OCI-LY7 (cell line): Measurements from ENCODE around the gene EYA2. TPM values are rescaled to one million over a fixed set of nuclear protein-coding genes. Genes with fewer than 3 reads are reported as not detected.

ENCODE experiments used
- BruUV-seq: library from RNA; stranded (reverse); fragments of 400-500 nt; replicated peaks from 2 replicates; lab custom pipeline; 2021; lab: Mats Ljungman, UMichigan
- CTCF ChIA-PET: fragments of 300-600 bp; sonication (Branson Sonifier 250); formaldehyde crosslinking; loops from one replicate; lab custom pipeline; 2022; ENCODE audit warnings: antibody characterized with exemption; ENCODE audit not compliant: unreplicated experiment; lab: Charles Lee
- POLR2A ChIA-PET: fragments of 300-600 bp; sonication (Branson Sonifier 250); formaldehyde crosslinking; loops from one replicate; lab custom pipeline; 2022; ENCODE audit warnings: antibody characterized with exemption; lab: Charles Lee
- DNase-seq: peaks from one replicate; pipeline ENCODE4 v3.0.0-alpha.2; 2015; ENCODE audit warnings: low spot score
- H2AFZ ChIP-seq: fragments of 200-600 bp; sonication (generic), shearing (Covaris generic); 2 replicates; pipeline ENCODE4 v1.6.1; 2014; ENCODE audit warnings: mild to moderate bottlenecking, antibody characterized with exemption, low read length, moderate library complexity
- H3K27ac ChIP-seq: fragments of 200-600 bp; sonication (generic); 2 replicates; pipeline ENCODE4 v1.5.1; 2014; ENCODE audit warnings: mixed run types, low read depth, mild to moderate bottlenecking, moderate library complexity, low read length, inconsistent platforms; ENCODE audit not compliant: poor library complexity, severe bottlenecking
- H3K36me3 ChIP-seq: fragments of 200-600 bp; sonication (generic); 2 replicates; pipeline ENCODE4 v1.6.1; 2014; ENCODE audit warnings: mild to moderate bottlenecking, antibody characterized with exemption, low read length, moderate library complexity, mixed read lengths; ENCODE audit not compliant: insufficient read depth
- H3K4me1 ChIP-seq: fragments of 200-600 bp; sonication (generic); 2 replicates; pipeline ENCODE4 v1.5.1; 2014; ENCODE audit warnings: mild to moderate bottlenecking, low read length; ENCODE audit not compliant: insufficient read depth, poor library complexity, severe bottlenecking
- H3K4me2 ChIP-seq: fragments of 200-600 bp; sonication (generic); 2 replicates; pipeline ENCODE4 v1.6.1; 2014; ENCODE audit warnings: mild to moderate bottlenecking, low read length
- H3K4me3 ChIP-seq: fragments of 200-600 bp; sonication (generic); 2 replicates; pipeline ENCODE4 v1.5.1; 2014; ENCODE audit warnings: mild to moderate bottlenecking, low read depth, low read length; ENCODE audit not compliant: poor library complexity, severe bottlenecking
- H3K79me2 ChIP-seq: fragments of 200-600 bp; sonication (generic); 2 replicates; pipeline ENCODE4 v1.6.1; 2016; ENCODE audit warnings: low read depth, mild to moderate bottlenecking, low read length, moderate library complexity, mixed read lengths; ENCODE audit not compliant: insufficient read depth
- H3K9me2 ChIP-seq: fragments of 200-600 bp; sonication (generic); 2 replicates; pipeline ENCODE4 v1.6.1; 2016; ENCODE audit warnings: mild to moderate bottlenecking, low read length, mixed read lengths; ENCODE audit not compliant: insufficient read depth
- H3K9me3 ChIP-seq: fragments of 200-600 bp; sonication (generic); 2 replicates; pipeline ENCODE4 v1.6.1; 2014; ENCODE audit warnings: mild to moderate bottlenecking, mixed run types, low read length, mixed read lengths
- H4K20me1 ChIP-seq: fragments of 200-600 bp; sonication (generic); 2 replicates; pipeline ENCODE4 v1.6.1; 2014; ENCODE audit warnings: mild to moderate bottlenecking, antibody characterized with exemption, low read length, moderate library complexity, mixed read lengths; ENCODE audit not compliant: insufficient read depth
- EZH2phosphoT487 ChIP-seq: fragments of 200-600 bp; sonication (generic); IDR thresholded peaks from 2 replicates; pipeline ENCODE4 v1.6.1; 2018; ENCODE audit warnings: low read depth, borderline replicate concordance, mild to moderate bottlenecking, mixed run types, antibody characterized with exemption, low read length, moderate library complexity, mixed read lengths
- intact Hi-C: fragments of 100-400 bp; cut with micrococcal nuclease; formaldehyde crosslinking; loops from one replicate; pipeline ENCODE4 v1.10.0; 2022; ENCODE audit not compliant: unreplicated experiment
- total RNA-seq, 2 experiments: library from RNA; depleted of rRNA in 1 of 2; stranded (reverse); fragments of >200 nt in 1 of 2; shearing (Covaris generic) in 1 of 2; gene quantifications; 2 replicates each; pipeline ENCODE4 v1.2.3, GENCODE V29; 2014 to 2022
- TF ChIP-seq, protein P1 (sequence below): fragments of 200-600 bp; sonication (generic); conservative IDR thresholded peaks from 2 replicates; pipeline ENCODE4 v1.5.1; 2014; ENCODE audit warnings: mild to moderate bottlenecking, antibody characterized with exemption, low read length, moderate library complexity, mixed read lengths

Gene EYA2
- total RNA-seq, 2 experiments from 2014 or later: not detected

DNA sequence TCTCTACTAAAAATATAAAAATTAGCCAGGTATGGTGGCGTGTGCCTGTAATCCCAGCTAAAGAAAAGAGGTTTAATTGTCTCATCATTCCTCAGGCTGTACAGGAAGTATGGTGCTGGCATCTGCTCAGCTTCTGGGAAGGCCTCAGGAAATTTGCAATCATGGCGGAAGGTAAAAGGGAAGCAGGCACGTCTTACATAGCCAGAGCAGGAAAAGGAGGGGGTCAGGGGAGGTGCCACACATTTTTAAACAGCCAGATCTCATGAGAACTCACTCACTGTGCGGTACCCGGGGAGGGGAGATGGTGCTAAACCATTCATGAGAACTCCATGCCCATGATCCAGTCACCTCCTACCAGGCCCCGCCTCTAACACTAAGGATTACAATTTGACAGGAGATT is 191.7 kb downstream of the EYA2 start:
- no peak overlapping the region for H3K4me2 ChIP-seq
- H3K79me2 ChIP-seq: no peaks in the 10 kb centered on the region
- H3K9me2 ChIP-seq: no peaks in the 10 kb centered on the region
- no TSS peak for BruUV-seq
- H3K27ac ChIP-seq: no peak overlapping the region
- no peaks in the 10 kb centered on the region for H3K36me3 ChIP-seq
- POLR2A ChIA-PET: no interaction called here
- no peaks in the 10 kb centered on the region for H4K20me1 ChIP-seq
- no peaks in the 10 kb centered on the region for H3K4me1 ChIP-seq
- H2AFZ ChIP-seq: no peak overlapping the region
- TF ChIP-seq, protein P1, sequence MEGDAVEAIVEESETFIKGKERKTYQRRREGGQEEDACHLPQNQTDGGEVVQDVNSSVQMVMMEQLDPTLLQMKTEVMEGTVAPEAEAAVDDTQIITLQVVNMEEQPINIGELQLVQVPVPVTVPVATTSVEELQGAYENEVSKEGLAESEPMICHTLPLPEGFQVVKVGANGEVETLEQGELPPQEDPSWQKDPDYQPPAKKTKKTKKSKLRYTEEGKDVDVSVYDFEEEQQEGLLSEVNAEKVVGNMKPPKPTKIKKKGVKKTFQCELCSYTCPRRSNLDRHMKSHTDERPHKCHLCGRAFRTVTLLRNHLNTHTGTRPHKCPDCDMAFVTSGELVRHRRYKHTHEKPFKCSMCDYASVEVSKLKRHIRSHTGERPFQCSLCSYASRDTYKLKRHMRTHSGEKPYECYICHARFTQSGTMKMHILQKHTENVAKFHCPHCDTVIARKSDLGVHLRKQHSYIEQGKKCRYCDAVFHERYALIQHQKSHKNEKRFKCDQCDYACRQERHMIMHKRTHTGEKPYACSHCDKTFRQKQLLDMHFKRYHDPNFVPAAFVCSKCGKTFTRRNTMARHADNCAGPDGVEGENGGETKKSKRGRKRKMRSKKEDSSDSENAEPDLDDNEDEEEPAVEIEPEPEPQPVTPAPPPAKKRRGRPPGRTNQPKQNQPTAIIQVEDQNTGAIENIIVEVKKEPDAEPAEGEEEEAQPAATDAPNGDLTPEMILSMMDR: no peak
- no peak for TF ChIP-seq EZH2phosphoT487
- no peak for DNase-seq
- intact Hi-C loops: no loop called here
- H3K9me3 ChIP-seq: no peaks in the 10 kb centered on the region
- no peak overlapping the region for H3K4me3 ChIP-seq
- CTCF ChIA-PET: no interaction called here

DNA sequence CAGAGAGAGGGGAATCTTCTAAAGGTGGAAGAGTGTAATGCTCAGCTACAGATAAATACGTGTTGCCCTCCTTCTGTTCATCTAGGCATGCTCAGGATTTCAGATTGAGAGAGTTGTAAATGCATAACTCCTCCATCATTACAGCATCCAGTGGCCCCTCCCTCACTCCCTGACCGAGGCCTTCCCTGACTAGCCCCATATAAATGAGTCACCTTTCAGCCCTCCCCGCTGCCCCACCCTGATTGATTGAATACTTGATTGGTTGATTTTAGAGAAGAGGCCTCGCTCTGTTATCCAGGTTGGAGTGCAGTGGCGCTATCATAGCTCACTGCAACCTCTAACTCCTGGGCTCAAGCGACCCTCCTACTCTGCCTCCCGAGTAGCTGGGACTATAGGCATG is 193.7 kb downstream of the EYA2 start:
- DNase-seq: no peak
- no peak overlapping the region for H3K4me3 ChIP-seq
- CTCF ChIA-PET: no interaction called here
- POLR2A ChIA-PET: no interaction called here
- TF ChIP-seq, protein P1: no peak
- no peak for TF ChIP-seq EZH2phosphoT487
- BruUV-seq: no TSS peak
- H4K20me1 ChIP-seq: no peaks in the 10 kb centered on the region
- no peak overlapping the region for H3K4me2 ChIP-seq
- H3K36me3 ChIP-seq: no peaks in the 10 kb centered on the region
- H3K27ac ChIP-seq: no peak overlapping the region
- H3K79me2 ChIP-seq: no peaks in the 10 kb centered on the region
- no peak overlapping the region for H2AFZ ChIP-seq
- H3K4me1 ChIP-seq: no peaks in the 10 kb centered on the region
- H3K9me2 ChIP-seq: no peaks in the 10 kb centered on the region
- intact Hi-C loops: no loop called here
- H3K9me3 ChIP-seq: no peaks in the 10 kb centered on the region

DNA sequence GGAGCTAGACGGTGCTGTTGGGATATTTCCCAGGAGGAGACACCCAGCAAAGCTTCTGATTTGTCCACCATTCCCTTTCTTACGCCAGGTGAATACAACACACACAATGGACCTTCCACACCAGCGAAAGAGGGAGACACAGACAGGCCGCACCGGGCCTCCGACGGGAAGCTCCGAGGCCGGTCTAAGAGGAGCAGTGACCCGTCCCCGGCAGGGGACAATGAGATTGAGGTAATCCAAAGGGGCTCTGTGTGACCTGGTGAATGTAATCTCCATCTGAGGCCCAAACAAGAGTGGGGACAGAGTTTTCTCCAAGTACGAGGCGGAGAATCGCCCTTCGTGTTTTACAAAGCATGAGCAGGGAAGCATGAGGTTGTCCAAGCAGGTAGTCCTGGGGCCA is 194.5 kb downstream of the EYA2 start:
- ChIA-PET CTCF (no interaction called here), POLR2A (no interaction called here)
- Histone ChIP-seq H4K20me1 (no peaks in the 10 kb centered on the region), H3K4me3 (no peak overlapping the region), H3K4me2 (no peak overlapping the region), H3K4me1 (no peaks in the 10 kb centered on the region), H3K9me3 (no peaks in the 10 kb centered on the region), H3K27ac (no peak overlapping the region), H3K79me2 (no peaks in the 10 kb centered on the region), H2AFZ (no peak overlapping the region), H3K36me3 (no peaks in the 10 kb centered on the region), H3K9me2 (no peaks in the 10 kb centered on the region)
- BruUV-seq: no TSS peak
- intact Hi-C loops: no loop called here
- no peak for DNase-seq
- TF ChIP-seq EZH2phosphoT487: no peak
- TF ChIP-seq, protein P1: no peak
